ENCODE results near the gene INO80.

The INO80 gene

GRCh38 chr15:40930430-40931299 lies 185.4 kb downstream of the INO80 start:
- DNase-seq (ENCODE audit: low spot score): no peak

DNA sequence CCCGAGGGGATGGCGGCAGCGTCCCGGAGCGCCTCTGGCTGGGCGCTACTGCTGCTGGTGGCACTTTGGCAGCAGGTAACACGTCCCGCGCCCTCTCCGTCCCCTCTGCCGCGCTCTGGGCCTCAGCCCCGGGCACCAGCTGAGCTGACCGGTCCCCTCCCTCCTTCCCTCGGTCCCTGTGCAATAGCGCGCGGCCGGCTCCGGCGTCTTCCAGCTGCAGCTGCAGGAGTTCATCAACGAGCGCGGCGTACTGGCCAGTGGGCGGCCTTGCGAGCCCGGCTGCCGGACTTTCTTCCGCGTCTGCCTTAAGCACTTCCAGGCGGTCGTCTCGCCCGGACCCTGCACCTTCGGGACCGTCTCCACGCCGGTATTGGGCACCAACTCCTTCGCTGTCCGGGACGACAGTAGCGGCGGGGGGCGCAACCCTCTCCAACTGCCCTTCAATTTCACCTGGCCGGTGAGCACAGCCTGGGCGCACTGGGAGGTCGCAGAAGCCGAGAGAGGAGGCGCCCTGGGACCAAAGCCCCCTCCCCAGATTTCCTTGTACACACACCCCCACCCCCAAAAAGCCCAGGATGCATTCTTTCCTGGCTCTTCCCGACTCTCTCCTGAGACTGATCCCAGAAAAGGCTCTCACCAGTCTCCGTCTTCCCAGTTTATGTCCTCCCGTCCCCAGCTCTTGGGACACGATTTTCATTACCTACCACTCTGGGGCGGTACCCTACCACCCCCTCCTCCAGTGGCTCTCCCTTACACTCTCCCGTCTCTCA lies 186.2 kb downstream of the INO80 start:
- DNase-seq (ENCODE audit: low spot score): no peak

Data from COLO829 (cell line).